ENCODE measurements around the gene AARS2. TPM values are rescaled to one million over a fixed set of nuclear protein-coding genes. Genes with fewer than 3 reads are reported as not detected.

AARS2 gene
- total and polyA plus RNA-seq, 9 of the 15 experiments (the other 6 are each of a cell fraction or from before 2014, with no cell fraction given) = 0.97 to 34.0 (median 18.3) TPM

- TF ChIP-seq ZNF318 (IDR thresholded peaks at IDR 0.05; ENCODE audit: borderline replicate concordance in 1 of 2, low read depth in 1 of 2) (no peak), GABPB2 (CRISPR knock-in tag; conservative IDR thresholded peaks at IDR 0.05) (no peak), CHD7 (IDR thresholded peaks at IDR 0.05; ENCODE audit: low read depth, low read length) (no peak)
Observed at GRCh38 chr6:44265007-44265721, 48.0 kb downstream of the AARS2 start, which contains the start of gene NFKBIE (continued).
